WTC11 (cell line): Measurements from ENCODE around the gene AMD1.

Experiments used
- RORB ChIP-seq: fragments of 250-450 bp; sonication (Bioruptor Pico); IDR thresholded peaks from 2 replicates; pipeline ENCODE4 v1.9.0; 2021; ENCODE audit warnings: mild to moderate bottlenecking
- SMAD4 ChIP-seq: sonication (generic); formaldehyde crosslinking; IDR thresholded peaks from 2 replicates; pipeline ENCODE4 v1.8.0; 2022; ENCODE audit warnings: mild to moderate bottlenecking, missing genetic modification reagents
- ZBTB21 ChIP-seq: sonication (generic); formaldehyde crosslinking; IDR thresholded peaks from 2 replicates; pipeline ENCODE4 v1.8.1; 2023; ENCODE audit warnings: mild to moderate bottlenecking, missing genetic modification reagents, borderline replicate concordance
- TF ChIP-seq, protein P1 (sequence below): fragments of 200-600 bp; IDR thresholded peaks from 2 replicates; pipeline ENCODE4 v1.8.0; 2022; ENCODE audit warnings: antibody characterized with exemption

DNA sequence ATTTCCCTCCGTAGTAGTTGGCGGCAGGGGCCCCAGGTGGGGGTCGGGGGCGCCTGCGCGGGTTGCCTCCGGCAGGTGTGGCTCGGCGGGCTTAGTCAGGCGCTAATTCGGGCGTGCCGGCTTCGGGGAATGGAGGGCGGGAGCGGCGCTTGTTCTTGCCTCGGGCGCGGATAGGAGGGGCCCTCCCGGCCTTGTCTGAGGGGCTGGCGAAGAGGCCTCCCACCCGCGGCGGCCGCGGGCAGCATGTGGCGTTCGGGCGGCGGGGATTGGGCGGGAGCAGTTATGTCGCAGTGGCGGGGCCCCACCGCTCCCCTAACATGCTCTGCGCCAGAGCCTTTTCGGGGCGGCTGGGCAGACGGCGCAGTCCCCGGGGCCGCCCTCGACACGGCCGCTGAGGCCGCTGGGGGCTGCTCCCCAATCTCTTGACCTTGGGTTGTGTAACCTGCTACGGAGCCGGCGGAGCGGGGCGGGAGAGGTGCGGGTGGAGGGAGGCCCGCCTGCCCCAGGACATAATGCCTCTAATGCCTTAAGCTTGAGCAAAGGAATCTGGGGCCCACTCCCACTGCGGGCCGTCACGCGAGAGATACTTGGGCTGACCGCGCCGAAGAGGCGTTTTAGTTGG is 1.1 kb downstream of the AMD1 start:
- TF ChIP-seq SMAD4 (CRISPR knock-in tag): no peak
- TF ChIP-seq, protein P1, sequence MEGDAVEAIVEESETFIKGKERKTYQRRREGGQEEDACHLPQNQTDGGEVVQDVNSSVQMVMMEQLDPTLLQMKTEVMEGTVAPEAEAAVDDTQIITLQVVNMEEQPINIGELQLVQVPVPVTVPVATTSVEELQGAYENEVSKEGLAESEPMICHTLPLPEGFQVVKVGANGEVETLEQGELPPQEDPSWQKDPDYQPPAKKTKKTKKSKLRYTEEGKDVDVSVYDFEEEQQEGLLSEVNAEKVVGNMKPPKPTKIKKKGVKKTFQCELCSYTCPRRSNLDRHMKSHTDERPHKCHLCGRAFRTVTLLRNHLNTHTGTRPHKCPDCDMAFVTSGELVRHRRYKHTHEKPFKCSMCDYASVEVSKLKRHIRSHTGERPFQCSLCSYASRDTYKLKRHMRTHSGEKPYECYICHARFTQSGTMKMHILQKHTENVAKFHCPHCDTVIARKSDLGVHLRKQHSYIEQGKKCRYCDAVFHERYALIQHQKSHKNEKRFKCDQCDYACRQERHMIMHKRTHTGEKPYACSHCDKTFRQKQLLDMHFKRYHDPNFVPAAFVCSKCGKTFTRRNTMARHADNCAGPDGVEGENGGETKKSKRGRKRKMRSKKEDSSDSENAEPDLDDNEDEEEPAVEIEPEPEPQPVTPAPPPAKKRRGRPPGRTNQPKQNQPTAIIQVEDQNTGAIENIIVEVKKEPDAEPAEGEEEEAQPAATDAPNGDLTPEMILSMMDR: no peak
- no peak for TF ChIP-seq ZBTB21 (CRISPR knock-in tag)
- no peak for TF ChIP-seq RORB
